Pancreas (tissue), 10 donors: ENCODE measurements around the gene RNF149. TPM values are rescaled to one million over a fixed set of nuclear protein-coding genes. Genes with fewer than 3 reads are reported as not detected.

Experiments
- ATAC-seq, 4 donors: fragments of 200-7000 bp; cut with Tn5 transposase; one replicate each; pipeline versions ENCODE4 v1.8.0 to v1.9.1; 2020; ENCODE audit warnings: mild to moderate bottlenecking in 4 of 4, moderate library complexity in 4 of 4
- DNase-seq, 6 donors: peaks; one replicate each; pipeline ENCODE4 v3.0.0-alpha.2; 2020
- FAIRE-seq: peaks from 2 replicates; lab custom pipeline; 2012; peaks lifted over from hg19 to GRCh38; lab: Jason Lieb, UNC
- H3K27ac ChIP-seq, 4 donors: fragments of 200-600 bp; sonication (generic); 1 replicate in 3 of 4; 2 replicates in 1 of 4; pipeline versions ENCODE4 v1.5.0 to v1.8.0; 2020
- H3K27me3 ChIP-seq, 4 donors: fragments of 200-600 bp; one replicate each; pipeline ENCODE4 v1.8.0; 2021
- H3K36me3 ChIP-seq, 3 donors: fragments of 200-600 bp; sonication (generic) in 1 of 3; one replicate each; pipeline versions ENCODE4 v1.5.0 to v1.8.0; 2020 to 2021
- H3K4me1 ChIP-seq, 3 donors: fragments of 200-600 bp; one replicate each; pipeline ENCODE4 v1.8.0; 2021
- H3K4me3 ChIP-seq, 4 donors: fragments of 200-600 bp; sonication (generic) in 2 of 4; one replicate each; pipeline versions ENCODE4 v1.5.0 to v1.8.0; 2020 to 2021
- H3K9me3 ChIP-seq, 4 donors: fragments of 200-600 bp; one replicate each; pipeline ENCODE4 v1.8.0; 2021
- CTCF ChIP-seq, 4 donors: fragments of 200-600 bp; sonication (generic) in 3 of 4; IDR thresholded peaks; one replicate each; pipeline versions ENCODE4 v1.5.0 to v1.8.0; 2021; ENCODE audit warnings: antibody characterized with exemption in 4 of 4
- WGBS, 2 donors: extraction: QIAGEN DNeasy Blood & Tissue Kit; methylation state at CpG; one replicate each; pipeline ENCODE4 v1.1.7; 2013; 5-methylcytosine and 5-hydroxymethylcytosine counted together
- intact Hi-C, 3 donors: fragments of 100-400 bp; cut with DNase I; formaldehyde crosslinking; loops; one replicate each; pipeline versions ENCODE4 v1.11.1 to v1.14.2; 2022
- polyA plus RNA-seq, 2 donors: library from polyadenylated mRNA; stranded (reverse); fragments of 200-250 nt; gene quantifications; one replicate each; pipeline ENCODE4 v1.2.3, GENCODE V29; 2013
- total RNA-seq, 6 donors: library from RNA; stranded (reverse); fragmentation: NEBNext Ultra II Directional in 4 of 6; extraction: Animal tissue kit (Norgen Biotek cat#: 25700) in 4 of 6; gene quantifications; one replicate each; pipeline versions ENCODE4 v1.2.1 to v1.2.4, GENCODE V29; 2021 to 2023
- donor health status: healthy with polysubstance abuse.
- donor health status: DM: no; HTN: no; CAD: no; lungs with moderate emphysema.
- donor health status: DM: no; HTN: no; CAD: no.
- donor health status: control.
- donor health status: control.
- donor health status: Bipolar disorder and iron deficiency.
- donor health status: DM: yes; HTN: yes; CAD: no.
- donor health status: DM: no; HTN: no; CAD: no.
- donor health status: DM: no; HTN: no; CAD: no.
- donor health status: DM: yes; HTN: yes; CAD: no.

RNF149 gene
- total and polyA plus RNA-seq, 8 donors, result 18.8 to 36.9 (median 25.3) TPM

- 87 to 88% methylated on average over 1 of the region's 1 CpG for WGBS, 2 donors
- DNase-seq (no peak), ATAC-seq (no peak), FAIRE-seq (no peak)
- Histone ChIP-seq H3K27ac (no peak overlapping the region), H3K9me3 (no peaks in the 10 kb centered on the region), H3K36me3 (peaks cover 0 to 31% (median 27%) of the 10 kb centered on the region in 3 donors), H3K4me1 (peaks cover 0 to 21% (median 15%) of the 10 kb centered on the region in 3 donors), H3K27me3 (no peaks in the 10 kb centered on the region), H3K4me3 (no peak overlapping the region)
- no peak for TF ChIP-seq CTCF (IDR thresholded peaks at IDR 0.05)
- intact Hi-C loops, result no loop called here
Measured at GRCh38 chr2:101263377-101263800, 45.1 kb downstream of the RNF149 start.

- no peaks in the 10 kb centered on the region for H3K9me3 ChIP-seq
- FAIRE-seq, result no peak
- no peak for TF ChIP-seq CTCF (IDR thresholded peaks at IDR 0.05)
- no peaks in the 10 kb centered on the region for H3K27me3 ChIP-seq
- 77 to 86% methylated on average over 4 of the region's 4 CpGs for WGBS, 2 donors
- H3K27ac ChIP-seq, result no peak overlapping the region
- H3K4me3 ChIP-seq, result no peak overlapping the region
- DNase-seq, result no peak
- peaks cover 0 to 29% (median 24%) of the 10 kb centered on the region in 3 donors for H3K36me3 ChIP-seq
- H3K4me1 ChIP-seq, result peaks cover 0 to 9% (median 2%) of the 10 kb centered on the region in 3 donors
- intact Hi-C loops, result no loop called here
- no peak for ATAC-seq
Measured at GRCh38 chr2:101262142-101262541, 46.4 kb downstream of the RNF149 start.

GRCh38 chr2:101258804-101259203, 49.7 kb downstream of the RNF149 start:
- DNase-seq (no peak), ATAC-seq (no peak), FAIRE-seq (no peak)
- intact Hi-C loops, result no loop called here
- Histone ChIP-seq H3K4me3 (no peak overlapping the region), H3K36me3 (peaks cover 0 to 16% (median 12%) of the 10 kb centered on the region in 3 donors), H3K27me3 (no peaks in the 10 kb centered on the region), H3K4me1 (peaks cover 0 to 18% (median 16%) of the 10 kb centered on the region in 3 donors), H3K27ac (no peak overlapping the region), H3K9me3 (no peaks in the 10 kb centered on the region)
- 97 to 100% methylated on average over 8 of the region's 8 CpGs for WGBS, 2 donors
- TF ChIP-seq CTCF (IDR thresholded peaks at IDR 0.05), result no peak

GRCh38 chr2:101256316-101256715, 52.2 kb downstream of the RNF149 start:
- no peak for DNase-seq
- no peak for FAIRE-seq
- ATAC-seq, result no peak
- Histone ChIP-seq H3K9me3 (no peaks in the 10 kb centered on the region), H3K4me1 (peaks cover 0 to 21% (median 19%) of the 10 kb centered on the region in 3 donors), H3K27ac (no peak overlapping the region), H3K36me3 (peaks cover 0 to 10% (median 2%) of the 10 kb centered on the region in 3 donors), H3K4me3 (no peak overlapping the region), H3K27me3 (no peaks in the 10 kb centered on the region)
- intact Hi-C loops, result no loop called here
- no peak for TF ChIP-seq CTCF (IDR thresholded peaks at IDR 0.05)
- WGBS, 2 donors, result 85 to 88% methylated on average over 2 of the region's 2 CpGs

GRCh38 chr2:101255501-101255900, 53.0 kb downstream of the RNF149 start:
- no peak overlapping the region for H3K27ac ChIP-seq

More at GRCh38 chr2:101255501-101255900, 53.0 kb downstream of the RNF149 start:
- ATAC-seq (no peak), FAIRE-seq (no peak), DNase-seq (no peak)
- Histone ChIP-seq H3K4me1 (peaks cover 0 to 22% (median 19%) of the 10 kb centered on the region in 3 donors), H3K9me3 (no peaks in the 10 kb centered on the region), H3K36me3 (peaks cover 0 to 10% (median 2%) of the 10 kb centered on the region in 3 donors), H3K27me3 (no peaks in the 10 kb centered on the region), H3K4me3 (no peak overlapping the region)
- 32 to 37% methylated on average over 3 of the region's 3 CpGs for WGBS, 2 donors
- intact Hi-C loops, result no loop called here
- TF ChIP-seq CTCF (IDR thresholded peaks at IDR 0.05), result no peak
